Choroid plexus epithelial cell (primary cell): Measurements from ENCODE around the gene FOS.

Experiments used
- DNase-seq: peaks from one replicate; pipeline ENCODE4 v3.0.0-alpha.2; 2010; ENCODE audit warnings: low read depth
- H3K4me3 ChIP-seq: 2 replicates; pipeline ENCODE4 v1.5.1; 2011; ENCODE audit warnings: low read depth, mild to moderate bottlenecking, control low read depth, low read length, moderate library complexity
- TF ChIP-seq, protein P1 (sequence below): conservative IDR thresholded peaks from 2 replicates; pipeline ENCODE4 v1.5.1; 2011; ENCODE audit warnings: low read depth, mild to moderate bottlenecking, control low read depth, inconsistent platforms, low read length, moderate library complexity

FOS gene

DNA sequence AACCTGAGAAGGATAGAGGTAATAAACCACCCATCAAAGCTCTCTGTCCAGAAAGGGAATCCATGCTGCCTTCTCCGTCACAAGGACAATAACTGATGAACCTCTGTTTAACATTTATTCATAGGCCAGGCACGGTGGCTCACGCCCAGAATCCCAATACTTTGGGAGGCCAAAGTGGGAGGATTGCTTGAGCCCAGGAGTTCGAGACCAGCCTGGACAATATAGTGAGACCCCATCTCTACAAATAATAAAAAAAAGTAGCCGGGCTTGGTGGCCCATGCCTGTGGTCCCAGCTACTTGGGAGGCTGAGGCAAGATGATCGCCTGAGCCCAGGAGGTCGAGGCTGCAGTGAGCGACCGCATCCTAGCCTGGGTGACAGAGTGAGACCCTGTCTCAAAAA, 7.1 kb upstream of the FOS start:
- no peak for DNase-seq
- H3K4me3 ChIP-seq: no peak overlapping the region
- TF ChIP-seq, protein P1, sequence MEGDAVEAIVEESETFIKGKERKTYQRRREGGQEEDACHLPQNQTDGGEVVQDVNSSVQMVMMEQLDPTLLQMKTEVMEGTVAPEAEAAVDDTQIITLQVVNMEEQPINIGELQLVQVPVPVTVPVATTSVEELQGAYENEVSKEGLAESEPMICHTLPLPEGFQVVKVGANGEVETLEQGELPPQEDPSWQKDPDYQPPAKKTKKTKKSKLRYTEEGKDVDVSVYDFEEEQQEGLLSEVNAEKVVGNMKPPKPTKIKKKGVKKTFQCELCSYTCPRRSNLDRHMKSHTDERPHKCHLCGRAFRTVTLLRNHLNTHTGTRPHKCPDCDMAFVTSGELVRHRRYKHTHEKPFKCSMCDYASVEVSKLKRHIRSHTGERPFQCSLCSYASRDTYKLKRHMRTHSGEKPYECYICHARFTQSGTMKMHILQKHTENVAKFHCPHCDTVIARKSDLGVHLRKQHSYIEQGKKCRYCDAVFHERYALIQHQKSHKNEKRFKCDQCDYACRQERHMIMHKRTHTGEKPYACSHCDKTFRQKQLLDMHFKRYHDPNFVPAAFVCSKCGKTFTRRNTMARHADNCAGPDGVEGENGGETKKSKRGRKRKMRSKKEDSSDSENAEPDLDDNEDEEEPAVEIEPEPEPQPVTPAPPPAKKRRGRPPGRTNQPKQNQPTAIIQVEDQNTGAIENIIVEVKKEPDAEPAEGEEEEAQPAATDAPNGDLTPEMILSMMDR: no peak

DNA sequence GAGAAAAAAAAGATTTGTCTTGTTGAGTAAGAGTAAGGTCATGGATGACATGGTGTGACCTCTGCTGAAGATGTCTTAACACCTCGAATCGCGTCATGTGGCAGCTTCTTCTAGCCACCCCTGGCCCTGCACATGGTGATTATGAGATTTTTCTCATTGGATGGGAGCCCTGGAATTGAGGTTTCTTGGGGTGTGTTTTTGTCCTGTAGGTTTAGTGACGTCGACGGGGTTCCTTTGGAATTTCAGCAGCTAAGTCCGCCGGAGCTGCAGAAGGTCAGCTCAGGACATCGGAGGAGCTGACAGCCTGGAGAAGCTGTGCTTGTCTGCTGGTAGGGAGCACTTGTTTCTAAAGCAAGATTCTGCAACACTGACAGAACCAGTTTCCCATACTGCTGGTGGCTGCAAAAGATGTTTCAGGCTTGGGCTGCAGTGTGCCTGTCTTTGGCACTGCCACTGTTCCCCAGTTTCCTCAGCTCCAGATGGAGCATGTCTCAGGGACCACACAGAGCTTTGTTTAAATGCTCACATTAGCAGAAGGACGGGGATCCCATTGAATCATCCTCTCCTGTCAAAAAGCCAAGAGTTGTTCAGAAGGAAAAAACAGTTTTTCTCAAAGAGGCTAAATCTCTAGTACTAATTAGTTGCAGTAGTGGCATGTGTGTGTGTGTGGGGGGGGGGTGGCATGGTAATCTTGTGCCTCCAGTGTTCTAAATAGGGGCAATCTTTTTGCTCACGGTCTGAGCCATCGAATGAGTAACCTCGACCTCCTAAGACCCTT, 5.2 kb upstream of the FOS start:
- peak; percentile 98 for DNase-seq
- TF ChIP-seq, protein P1: no peak
- no peak overlapping the region for H3K4me3 ChIP-seq

DNA sequence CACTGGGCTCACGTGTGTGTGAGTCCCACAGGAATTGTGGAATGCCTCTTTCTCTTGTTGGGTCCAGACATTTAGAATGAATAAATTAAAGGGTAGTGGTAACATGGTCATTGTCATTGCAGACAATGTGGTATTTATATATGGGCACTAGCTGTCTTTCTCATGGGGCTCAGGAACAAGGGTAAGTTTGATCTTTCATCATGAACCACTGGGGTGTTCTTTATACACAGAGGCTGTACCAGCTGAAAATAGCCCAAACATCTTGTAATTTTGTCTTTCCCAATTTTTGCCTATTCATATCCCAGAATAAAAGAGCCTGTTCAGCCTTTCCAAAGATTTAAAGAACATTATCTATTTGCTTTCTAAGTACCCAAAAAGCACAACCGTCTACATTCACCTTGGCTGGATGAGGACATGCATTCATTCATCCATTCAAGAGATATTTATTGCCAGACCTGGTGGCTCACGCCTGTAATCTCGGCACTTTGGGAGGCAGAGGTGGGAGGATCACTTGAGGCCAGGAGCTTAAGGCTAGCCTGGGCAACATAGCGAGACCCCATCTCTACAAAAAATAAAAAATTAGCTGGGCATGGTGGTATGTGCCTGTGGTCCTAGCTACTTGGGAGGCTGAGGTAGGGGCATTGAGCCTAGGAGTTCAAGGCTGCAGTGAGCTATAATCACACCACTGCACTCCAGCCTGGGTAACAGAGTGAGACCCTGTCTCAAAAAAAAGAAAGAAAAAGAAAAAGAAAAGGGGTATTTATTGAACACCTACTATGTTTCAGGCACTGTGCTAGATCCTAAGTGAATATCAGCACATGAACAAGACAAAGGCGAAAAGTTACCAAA, 4.4 kb upstream of the FOS start:
- TF ChIP-seq, protein P1: no peak
- H3K4me3 ChIP-seq: no peak overlapping the region
- DNase-seq: peak; percentile 9

DNA sequence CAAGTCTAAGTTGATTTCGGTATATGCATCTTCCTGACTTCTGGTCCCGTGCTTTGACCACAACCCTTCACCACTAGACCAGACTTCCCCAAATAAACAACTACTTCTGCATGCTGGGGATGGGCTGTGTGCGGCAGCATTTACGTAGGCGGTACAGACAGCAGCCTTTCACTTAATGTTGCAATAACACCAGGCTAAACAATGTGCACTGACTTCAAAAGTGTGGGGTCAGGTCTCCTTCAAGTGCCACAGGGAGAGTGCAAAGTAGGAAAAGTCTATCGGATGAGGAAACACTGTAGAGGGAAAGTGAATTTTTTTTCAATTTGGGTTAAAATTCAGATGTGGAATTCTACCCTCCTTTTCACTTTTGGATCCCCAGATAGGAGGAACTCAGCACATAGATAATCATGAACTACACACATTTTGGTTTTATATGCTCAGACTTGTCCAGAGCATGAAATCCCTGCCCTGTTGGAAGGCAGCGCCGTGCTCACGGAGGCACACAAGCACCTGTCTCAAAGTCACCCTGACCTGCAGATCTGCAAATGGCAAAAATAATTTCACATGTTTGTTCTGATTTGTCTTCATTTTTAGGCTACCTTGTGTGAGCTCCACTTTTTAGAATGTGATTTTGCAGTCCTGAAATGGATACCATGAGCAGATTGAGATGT, 3.6 kb upstream of the FOS start:
- no peak overlapping the region for H3K4me3 ChIP-seq
- peak; percentile 99 for DNase-seq
- TF ChIP-seq, protein P1: no peak

DNA sequence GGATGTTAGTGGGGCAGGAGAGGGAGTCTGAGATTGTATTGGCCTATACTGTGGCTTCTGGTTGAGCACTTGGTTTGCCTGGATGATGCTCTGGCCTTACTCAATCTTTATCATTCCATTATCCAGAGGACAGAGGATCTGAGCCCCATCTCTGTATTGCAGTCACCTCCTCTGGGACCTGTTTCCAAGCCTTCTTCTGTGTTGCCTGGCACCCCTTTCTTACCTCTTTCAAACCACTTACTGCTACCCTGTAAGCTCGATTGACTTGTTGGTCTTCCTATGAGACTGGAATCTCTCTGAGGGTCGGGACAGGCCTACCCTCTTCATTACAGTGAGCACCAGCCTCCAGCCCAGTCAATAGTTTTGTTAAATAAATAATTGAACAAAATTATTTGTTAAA, 3.0 kb upstream of the FOS start:
- DNase-seq: no peak
- H3K4me3 ChIP-seq: no peak overlapping the region
- TF ChIP-seq, protein P1: no peak

DNA sequence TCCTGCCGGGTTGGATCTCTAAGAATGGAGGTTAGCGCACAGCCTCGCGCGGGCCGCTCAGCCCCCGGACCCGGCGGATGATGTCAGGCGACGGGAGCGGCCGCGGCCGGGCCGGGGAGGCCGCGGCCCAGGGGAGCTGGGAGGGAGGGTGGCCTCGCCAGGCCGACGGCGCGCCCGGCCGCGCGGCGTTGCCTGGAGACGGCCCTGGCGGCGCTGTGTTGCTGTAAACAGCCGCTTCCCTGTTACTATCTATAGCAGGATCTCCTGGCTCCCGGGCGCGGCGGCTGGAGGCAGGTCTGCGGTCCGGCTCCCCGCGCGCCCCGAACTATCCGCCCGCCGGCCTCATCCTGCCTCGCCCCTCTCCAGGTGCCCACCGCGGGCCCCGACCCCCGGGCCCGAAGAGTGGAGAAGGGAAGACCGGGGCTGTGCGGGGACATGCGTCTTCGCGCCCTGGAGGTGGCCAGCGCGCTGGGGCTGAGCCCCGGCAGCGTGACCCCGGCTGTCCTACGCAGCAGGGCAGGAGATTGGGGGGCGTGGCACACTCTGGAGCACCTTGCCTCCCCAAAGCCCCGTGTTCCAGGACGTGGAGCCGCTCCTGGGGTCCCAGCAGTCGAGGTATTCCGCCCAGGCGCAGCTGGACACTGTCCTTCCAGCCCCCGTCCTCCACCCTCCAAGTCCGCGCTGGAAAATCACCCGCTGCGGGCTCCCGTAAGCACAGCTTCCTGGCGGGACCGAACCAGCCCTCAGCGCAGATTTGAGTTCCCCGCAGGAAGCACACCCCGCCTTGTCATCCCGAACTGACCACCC, 1.4 kb upstream of the FOS start:
- peak overlapping the region; percentile 66 for H3K4me3 ChIP-seq
- peak; percentile 96 for DNase-seq
- TF ChIP-seq, protein P1: no peak
